22Rv1 (cell line): ENCODE results near the gene NDP.

Experiments
- ZFX ChIP-seq: fragments of 450-650 bp; IDR thresholded peaks from 2 replicates; pipeline ENCODE4 v1.6.1; 2017; ENCODE audit warnings: antibody characterized with exemption, borderline replicate concordance
- TF ChIP-seq, protein P1 (sequence below): fragments of 450-650 bp; IDR thresholded peaks from 2 replicates; pipeline ENCODE4 v1.5.1; 2017; ENCODE audit warnings: mild to moderate bottlenecking

DNA sequence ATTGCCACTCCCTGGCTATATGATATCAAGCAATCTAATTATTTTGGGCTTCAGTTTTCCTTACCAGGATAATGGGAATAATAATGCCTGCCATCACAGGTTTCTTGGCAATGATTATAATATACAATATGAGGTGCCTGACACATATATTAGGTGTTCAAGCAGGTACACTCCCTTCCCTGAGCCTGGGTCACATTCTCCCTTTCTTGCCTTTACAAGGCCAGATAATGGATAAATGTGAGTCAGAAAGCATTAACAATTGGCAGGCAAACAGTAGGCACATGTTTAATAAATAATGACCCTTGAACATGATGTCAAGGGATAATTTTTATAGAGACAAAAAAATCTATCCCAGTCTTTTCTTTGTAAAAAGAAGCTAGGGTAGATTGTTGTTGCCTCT lies 17.2 kb downstream of the NDP start:
- TF ChIP-seq, protein P1, sequence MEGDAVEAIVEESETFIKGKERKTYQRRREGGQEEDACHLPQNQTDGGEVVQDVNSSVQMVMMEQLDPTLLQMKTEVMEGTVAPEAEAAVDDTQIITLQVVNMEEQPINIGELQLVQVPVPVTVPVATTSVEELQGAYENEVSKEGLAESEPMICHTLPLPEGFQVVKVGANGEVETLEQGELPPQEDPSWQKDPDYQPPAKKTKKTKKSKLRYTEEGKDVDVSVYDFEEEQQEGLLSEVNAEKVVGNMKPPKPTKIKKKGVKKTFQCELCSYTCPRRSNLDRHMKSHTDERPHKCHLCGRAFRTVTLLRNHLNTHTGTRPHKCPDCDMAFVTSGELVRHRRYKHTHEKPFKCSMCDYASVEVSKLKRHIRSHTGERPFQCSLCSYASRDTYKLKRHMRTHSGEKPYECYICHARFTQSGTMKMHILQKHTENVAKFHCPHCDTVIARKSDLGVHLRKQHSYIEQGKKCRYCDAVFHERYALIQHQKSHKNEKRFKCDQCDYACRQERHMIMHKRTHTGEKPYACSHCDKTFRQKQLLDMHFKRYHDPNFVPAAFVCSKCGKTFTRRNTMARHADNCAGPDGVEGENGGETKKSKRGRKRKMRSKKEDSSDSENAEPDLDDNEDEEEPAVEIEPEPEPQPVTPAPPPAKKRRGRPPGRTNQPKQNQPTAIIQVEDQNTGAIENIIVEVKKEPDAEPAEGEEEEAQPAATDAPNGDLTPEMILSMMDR, result no peak
- no peak for TF ChIP-seq ZFX
